Panc1 (cell line): ENCODE measurements around the gene PORCN. TPM values are rescaled to one million over a fixed set of nuclear protein-coding genes. Genes with fewer than 3 reads are reported as not detected.
"Not testable (repeated sequence)": the region's sequence is repeated elsewhere in the genome, so short reads cannot be mapped to it uniquely, and the experiment has no call there.

Experiments used
- ATAC-seq: fragments of 200-7000 bp; cut with Tn5 transposase; 2 replicates; pipeline ENCODE4 v1.9.1; 2020; ENCODE audit warnings: mild to moderate bottlenecking, moderate library complexity
- BruUV-seq: library from RNA; stranded (reverse); fragments of 400-500 nt; replicated peaks from 2 replicates; lab custom pipeline; 2021; lab: Mats Ljungman, UMichigan
- CTCF ChIA-PET: fragments of 300-600 bp; sonication (Branson Sonifier 250); formaldehyde crosslinking; loops from one replicate; lab custom pipeline; 2022; ENCODE audit warnings: antibody characterized with exemption; lab: Charles Lee
- POLR2A ChIA-PET: fragments of 300-600 bp; sonication (Branson Sonifier 250); formaldehyde crosslinking; loops from one replicate; lab custom pipeline; 2022; ENCODE audit warnings: antibody characterized with exemption; lab: Charles Lee
- DNase-seq: peaks from one replicate; pipeline ENCODE4 v3.0.0-alpha.2; 2010; ENCODE audit warnings: low read depth, low spot score
- H3K27ac ChIP-seq: 2 replicates; pipeline ENCODE4 v1.5.1; 2011; ENCODE audit warnings: mild to moderate bottlenecking, low read length, inconsistent platforms
- H3K27me3 ChIP-seq: fragments of 200-500 bp; sonication (Bioruptor generic); 2 replicates; pipeline ENCODE4 v1.6.0; 2014; ENCODE audit warnings: low read length, inconsistent platforms; ENCODE audit not compliant: control insufficient read depth, insufficient read depth
- H3K36me3 ChIP-seq: fragments of 200-500 bp; sonication (Bioruptor generic); 2 replicates; pipeline ENCODE4 v1.5.1; 2014; ENCODE audit warnings: inconsistent platforms, mild to moderate bottlenecking, low read length, moderate library complexity; ENCODE audit not compliant: control insufficient read depth, insufficient read depth
- H3K4me1 ChIP-seq: 2 replicates; pipeline ENCODE4 v1.5.1; 2011; ENCODE audit warnings: inconsistent platforms, mild to moderate bottlenecking, low read length, moderate library complexity; ENCODE audit not compliant: control insufficient read depth, insufficient read depth
- H3K4me3 ChIP-seq, 2 experiments: 2 replicates each; pipeline ENCODE4 v1.5.1; 2011 to 2012; ENCODE audit warnings: low read depth in 2 of 2, low read length in 2 of 2, mild to moderate bottlenecking in 2 of 2, inconsistent platforms in 1 of 2, moderate library complexity in 1 of 2
- H3K9me3 ChIP-seq: fragments of 200-500 bp; sonication (Bioruptor generic); 2 replicates; pipeline ENCODE4 v1.5.1; 2014; ENCODE audit warnings: low read depth, mild to moderate bottlenecking, inconsistent platforms, low read length, moderate library complexity; ENCODE audit not compliant: control insufficient read depth, insufficient read depth
- CTCF ChIP-seq: fragments of 450-650 bp; IDR thresholded peaks from 2 replicates; pipeline ENCODE4 v1.5.1; 2017; ENCODE audit warnings: mild to moderate bottlenecking
- POLR2AphosphoS5 ChIP-seq: IDR thresholded peaks from 2 replicates; pipeline ENCODE4 v1.6.1; 2012; ENCODE audit warnings: mild to moderate bottlenecking, low read depth, low read length, moderate library complexity
- REST ChIP-seq, 2 experiments: IDR thresholded peaks; 2 replicates each; pipeline ENCODE4 v1.6.1; 2011 to 2012; ENCODE audit warnings: low read depth in 2 of 2, control low read depth in 1 of 2, low read length in 1 of 2, mild to moderate bottlenecking in 1 of 2, moderate library complexity in 1 of 2; ENCODE audit not compliant: insufficient read depth in 1 of 2
- SIN3A ChIP-seq: IDR thresholded peaks from 2 replicates; pipeline ENCODE4 v1.6.1; 2012; ENCODE audit warnings: low read depth, mild to moderate bottlenecking, low read length, moderate library complexity, borderline replicate concordance; ENCODE audit not compliant: insufficient read depth
- TCF7L2 ChIP-seq: IDR thresholded peaks from 2 replicates; pipeline ENCODE4 v1.6.1; 2011; ENCODE audit warnings: mild to moderate bottlenecking, low read depth, low read length, inconsistent platforms
- in situ Hi-C: cut with HindIII; loops from 2 replicates; pipeline ENCODE4 v1.10.0; 2016; ENCODE audit warnings: low sequenced_read_pairs, low pct_unique_long_range_greater_than_20kb
- intact Hi-C: fragments of 100-400 bp; cut with micrococcal nuclease; formaldehyde crosslinking; loops from one replicate; pipeline ENCODE4 v1.10.0; 2022; ENCODE audit not compliant: unreplicated experiment
- total RNA-seq: library from RNA; stranded (reverse); gene quantifications from one replicate; pipeline ENCODE4 v1.2.1, GENCODE V29; 2021; ENCODE audit not compliant: unreplicated experiment

PORCN gene
- total RNA-seq, 1 experiment from 2014 or later, result 8.6 TPM

- POLR2A ChIA-PET, result no interaction called here
- TF ChIP-seq CTCF (no peak), TCF7L2 (no peak), REST (IDR thresholded peaks at IDR 0.05; ENCODE audit: insufficient read depth in 1 of 2, low read depth in 2 of 2, low read length in 1 of 2) (no peak), SIN3A (no peak)
- peaks cover 2% of the 10 kb centered on the region; the same call in 1 of the 2 replicates for H3K36me3 ChIP-seq
- no peak overlapping the region for H3K27ac ChIP-seq
- in situ Hi-C loops, result no loop called here
- intact Hi-C loops, result no loop called here
- BruUV-seq, result no TSS peak
- ATAC-seq, result no peak
- no peak overlapping the region for H3K4me3 ChIP-seq
- no peaks in the 10 kb centered on the region for H3K27me3 ChIP-seq
- no peaks in the 10 kb centered on the region for H3K9me3 ChIP-seq
- DNase-seq, result no peak
- H3K4me1 ChIP-seq, result no peaks in the 10 kb centered on the region
- CTCF ChIA-PET, result no interaction called here
Observed at GRCh38 chrX:48548871-48549270, 40.1 kb downstream of the PORCN start.

- H3K9me3 ChIP-seq, ATAC-seq, in situ Hi-C loops, POLR2A ChIA-PET, H3K4me1 ChIP-seq, H3K27ac ChIP-seq, H3K4me3 ChIP-seq, H3K27me3 ChIP-seq, CTCF ChIA-PET, H3K36me3 ChIP-seq, BruUV-seq, intact Hi-C loops, DNase-seq: not testable (repeated sequence)
Observed at GRCh38 chrX:48555731-48556325, 47.0 kb downstream of the PORCN start.

- intact Hi-C loops (no loop called here), in situ Hi-C loops (no loop called here)
- TF ChIP-seq POLR2AphosphoS5, result no peak
- TF ChIP-seq SIN3A, result no peak
- no peak for TF ChIP-seq CTCF
- TF ChIP-seq TCF7L2, result no peak
- no peak for DNase-seq
- 0 out of 2 replicates have a peak, but pooled peaks cover 3% of the 10 kb centered on the region for H3K36me3 ChIP-seq
- no TSS peak for BruUV-seq
- H3K27me3 ChIP-seq, result no peaks in the 10 kb centered on the region
- ATAC-seq, result peak; percentile 91
- H3K4me1 ChIP-seq, result no peaks in the 10 kb centered on the region
- no peak overlapping the region for H3K4me3 ChIP-seq
- no peaks in the 10 kb centered on the region for H3K9me3 ChIP-seq
- ChIA-PET POLR2A (no interaction called here), CTCF (no interaction called here)
- no peak overlapping the region for H3K27ac ChIP-seq
Observed at GRCh38 chrX:48558271-48558670, 49.5 kb downstream of the PORCN start.
